ENCODE data around the gene DOCK4.

Gene DOCK4

DNA sequence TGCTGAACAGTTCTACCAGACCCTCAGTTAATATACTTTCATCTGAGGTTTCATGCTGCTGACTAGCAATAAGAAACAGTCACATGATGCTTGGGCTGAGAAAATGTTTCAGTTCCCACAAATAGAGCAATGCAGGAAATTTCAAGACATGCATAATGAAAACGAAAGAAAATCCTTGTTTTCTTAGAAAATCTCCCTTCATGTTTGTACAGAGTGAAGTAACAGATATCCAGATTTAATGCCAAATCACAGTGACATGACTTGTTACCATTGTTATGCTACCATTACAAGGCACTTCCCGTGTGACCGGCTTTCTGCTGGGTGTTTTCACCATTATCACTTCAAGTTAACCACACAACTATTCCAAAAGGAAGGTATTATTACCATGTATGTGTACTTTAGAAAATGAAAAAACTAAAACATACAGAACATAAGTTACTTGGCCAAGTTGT, 121.7 kb downstream of the DOCK4 start:
- DNase-seq, result no peak
- TF ChIP-seq, protein P1, sequence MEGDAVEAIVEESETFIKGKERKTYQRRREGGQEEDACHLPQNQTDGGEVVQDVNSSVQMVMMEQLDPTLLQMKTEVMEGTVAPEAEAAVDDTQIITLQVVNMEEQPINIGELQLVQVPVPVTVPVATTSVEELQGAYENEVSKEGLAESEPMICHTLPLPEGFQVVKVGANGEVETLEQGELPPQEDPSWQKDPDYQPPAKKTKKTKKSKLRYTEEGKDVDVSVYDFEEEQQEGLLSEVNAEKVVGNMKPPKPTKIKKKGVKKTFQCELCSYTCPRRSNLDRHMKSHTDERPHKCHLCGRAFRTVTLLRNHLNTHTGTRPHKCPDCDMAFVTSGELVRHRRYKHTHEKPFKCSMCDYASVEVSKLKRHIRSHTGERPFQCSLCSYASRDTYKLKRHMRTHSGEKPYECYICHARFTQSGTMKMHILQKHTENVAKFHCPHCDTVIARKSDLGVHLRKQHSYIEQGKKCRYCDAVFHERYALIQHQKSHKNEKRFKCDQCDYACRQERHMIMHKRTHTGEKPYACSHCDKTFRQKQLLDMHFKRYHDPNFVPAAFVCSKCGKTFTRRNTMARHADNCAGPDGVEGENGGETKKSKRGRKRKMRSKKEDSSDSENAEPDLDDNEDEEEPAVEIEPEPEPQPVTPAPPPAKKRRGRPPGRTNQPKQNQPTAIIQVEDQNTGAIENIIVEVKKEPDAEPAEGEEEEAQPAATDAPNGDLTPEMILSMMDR (IDR thresholded peaks at IDR 0.05), result no peak
- Histone ChIP-seq H3K9me3 (no peaks in the 10 kb centered on the region), H3K27me3 (no peaks in the 10 kb centered on the region), H3K4me1 (peaks cover 0 to 19% (median 3%) of the 10 kb centered on the region in 4 donors), H3K4me3 (no peak overlapping the region), H3K36me3 (no peaks in the 10 kb centered on the region), H3K27ac (peak overlapping the region in 1 of 2 donors; percentile 4)
- intact Hi-C loops (cut with DNase I; ENCODE audit: low total_unique reads), result no loop called here

DNA sequence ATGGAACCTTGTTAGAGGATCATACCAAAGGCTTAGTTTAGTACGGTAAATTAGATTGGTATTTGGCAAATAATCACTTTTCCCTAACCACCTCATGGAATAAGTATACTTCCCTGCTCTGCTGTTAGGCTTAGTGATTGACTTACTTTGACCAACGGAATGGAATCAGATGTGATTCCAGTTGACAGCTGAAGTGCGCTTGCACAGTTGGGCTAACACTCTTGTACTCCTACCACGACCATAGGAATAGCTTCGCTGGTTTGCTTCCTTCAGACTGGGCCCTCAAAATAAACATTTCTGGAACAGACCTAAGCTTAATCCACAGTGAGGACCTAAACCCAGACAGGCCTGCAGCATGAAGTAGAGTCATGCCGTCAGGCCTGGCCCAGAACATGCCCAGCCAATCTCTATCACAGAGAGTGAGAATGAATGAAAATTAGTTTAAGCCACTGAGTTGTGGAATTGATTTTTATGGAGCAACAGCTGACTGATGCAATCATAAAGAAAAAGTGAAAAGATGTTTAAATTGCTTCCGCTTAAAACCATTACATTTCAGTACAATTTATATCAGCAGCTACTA, 122.3 kb downstream of the DOCK4 start:
- H3K9me3 ChIP-seq, result no peaks in the 10 kb centered on the region
- no peak overlapping the region for H3K4me3 ChIP-seq
- intact Hi-C loops (cut with DNase I; ENCODE audit: low total_unique reads), result no loop called here
- TF ChIP-seq, protein P1 (IDR thresholded peaks at IDR 0.05), result no peak
- no peak for DNase-seq
- H3K36me3 ChIP-seq, result no peaks in the 10 kb centered on the region
- peaks cover 0 to 19% (median 3%) of the 10 kb centered on the region in 4 donors for H3K4me1 ChIP-seq
- H3K27ac ChIP-seq, result no peak overlapping the region
- H3K27me3 ChIP-seq, result no peaks in the 10 kb centered on the region

DNA sequence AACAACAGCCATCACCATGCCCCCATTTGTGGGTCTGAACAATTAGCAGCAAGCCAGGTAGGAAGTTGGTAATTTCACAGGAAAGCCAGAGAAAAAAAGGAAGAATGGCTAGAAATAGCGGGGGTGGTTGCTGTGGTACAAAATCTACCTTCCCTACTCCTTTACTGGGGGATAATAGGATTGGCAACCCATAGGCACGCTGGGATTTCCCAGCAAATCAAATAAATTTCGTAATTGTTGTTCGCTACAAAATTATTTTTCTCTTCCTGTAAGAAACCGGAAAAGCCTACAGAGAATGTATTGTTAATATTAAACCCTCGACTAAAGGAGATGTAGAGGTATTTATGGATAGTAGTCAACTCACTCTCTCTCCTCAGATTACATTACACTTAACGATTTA, 123.9 kb downstream of the DOCK4 start:
- Histone ChIP-seq H3K36me3 (no peaks in the 10 kb centered on the region), H3K4me1 (peaks cover 0 to 19% (median 3%) of the 10 kb centered on the region in 4 donors), H3K9me3 (no peaks in the 10 kb centered on the region), H3K27ac (no peak overlapping the region), H3K27me3 (no peaks in the 10 kb centered on the region), H3K4me3 (no peak overlapping the region)
- intact Hi-C loops (cut with DNase I; ENCODE audit: low total_unique reads), result no loop called here
- TF ChIP-seq, protein P1 (IDR thresholded peaks at IDR 0.05), result no peak
- no peak for DNase-seq

DNA sequence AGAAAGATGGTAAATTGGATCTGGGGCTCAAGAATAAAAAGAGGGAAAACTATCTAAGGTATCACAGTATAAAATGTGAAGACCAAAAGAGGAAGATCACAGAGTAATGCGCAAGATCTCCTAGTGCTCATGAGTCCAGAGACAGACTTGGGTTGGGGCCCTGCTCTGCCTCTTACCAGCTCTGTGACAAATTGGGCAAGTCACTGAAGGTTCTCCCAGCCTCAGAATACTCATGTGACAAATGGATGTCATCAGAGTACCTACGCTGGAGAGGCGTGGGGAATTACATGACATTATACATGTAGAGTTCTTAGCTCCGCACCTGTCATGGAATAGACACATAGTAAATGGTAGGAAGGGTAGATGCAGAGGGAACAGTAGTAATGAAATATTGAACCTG, 124.4 kb downstream of the DOCK4 start:
- peaks cover 0 to 17% (median 3%) of the 10 kb centered on the region in 4 donors for H3K4me1 ChIP-seq
- TF ChIP-seq, protein P1 (IDR thresholded peaks at IDR 0.05), result no peak
- H3K4me3 ChIP-seq, result no peak overlapping the region
- intact Hi-C loops (cut with DNase I; ENCODE audit: low total_unique reads), result no loop called here
- DNase-seq, result peak in 1 of 2 donors; percentile 73
- no peak overlapping the region for H3K27ac ChIP-seq
- H3K36me3 ChIP-seq, result no peaks in the 10 kb centered on the region
- H3K27me3 ChIP-seq, result no peaks in the 10 kb centered on the region
- H3K9me3 ChIP-seq, result no peaks in the 10 kb centered on the region

DNA sequence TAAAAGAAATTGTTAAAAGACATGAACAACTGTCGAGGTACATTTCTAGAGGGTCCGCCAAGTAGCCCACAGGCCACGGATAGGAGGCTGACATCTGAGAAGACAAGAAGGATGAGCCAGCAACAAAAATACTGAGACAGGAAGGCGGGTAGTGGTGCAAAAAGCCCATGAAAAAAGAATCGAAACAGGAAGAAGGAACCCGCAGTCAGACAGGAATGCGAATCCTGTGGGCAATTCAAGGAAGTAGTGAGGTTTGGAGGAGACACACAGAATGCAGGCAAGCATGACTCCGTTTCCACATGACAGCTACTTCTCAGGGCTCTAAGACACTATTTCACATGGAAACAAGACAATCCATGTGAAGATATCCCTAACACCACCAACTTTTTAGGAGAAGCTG, 125.2 kb downstream of the DOCK4 start:
- intact Hi-C loops (cut with DNase I; ENCODE audit: low total_unique reads), result no loop called here
- Histone ChIP-seq H3K36me3 (no peaks in the 10 kb centered on the region), H3K9me3 (no peaks in the 10 kb centered on the region), H3K4me3 (no peak overlapping the region), H3K27me3 (no peaks in the 10 kb centered on the region), H3K4me1 (peaks cover 0 to 12% (median 3%) of the 10 kb centered on the region in 4 donors), H3K27ac (no peak overlapping the region)
- TF ChIP-seq, protein P1 (IDR thresholded peaks at IDR 0.05), result no peak
- peak; percentile 36 to 66 for DNase-seq
